ENCODE data around the gene ARMC5.
"Not testable (repeated sequence)": the region's sequence is repeated elsewhere in the genome, so short reads cannot be mapped to it uniquely, and the experiment has no call there.

Gene ARMC5

DNA sequence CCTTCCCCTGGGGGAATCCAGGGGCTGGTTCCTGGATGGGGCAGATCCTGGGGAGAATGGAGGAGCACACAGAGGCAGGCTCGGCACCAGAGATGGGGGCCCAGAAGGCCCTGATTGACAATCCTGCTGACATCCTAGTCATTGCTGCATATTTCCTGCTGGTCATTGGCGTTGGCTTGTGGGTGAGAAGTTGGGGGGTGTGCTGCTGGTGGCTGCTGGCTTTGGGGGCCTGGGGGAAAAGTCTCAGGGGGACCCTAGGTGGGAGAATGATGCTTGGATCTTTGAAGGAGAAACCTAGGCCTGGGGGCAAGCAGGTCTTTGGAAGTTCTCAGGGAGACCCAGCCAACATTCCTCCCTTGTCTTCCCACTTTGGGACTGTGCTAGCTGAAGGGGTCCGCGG is 23.8 kb downstream of the ARMC5 start, which contains the start of gene SLC5A2:
Gene SLC5A2, plus strand, starts transcription at position 43 of the 400 bp plus-strand sequence. Its CDS starts 14 bp downstream, at position 57.
- Histone ChIP-seq H3K27ac (no peak within 1 kb of the TSS), H3K4me3 (no peak within 1 kb of the TSS)
- TF ChIP-seq, protein P1, sequence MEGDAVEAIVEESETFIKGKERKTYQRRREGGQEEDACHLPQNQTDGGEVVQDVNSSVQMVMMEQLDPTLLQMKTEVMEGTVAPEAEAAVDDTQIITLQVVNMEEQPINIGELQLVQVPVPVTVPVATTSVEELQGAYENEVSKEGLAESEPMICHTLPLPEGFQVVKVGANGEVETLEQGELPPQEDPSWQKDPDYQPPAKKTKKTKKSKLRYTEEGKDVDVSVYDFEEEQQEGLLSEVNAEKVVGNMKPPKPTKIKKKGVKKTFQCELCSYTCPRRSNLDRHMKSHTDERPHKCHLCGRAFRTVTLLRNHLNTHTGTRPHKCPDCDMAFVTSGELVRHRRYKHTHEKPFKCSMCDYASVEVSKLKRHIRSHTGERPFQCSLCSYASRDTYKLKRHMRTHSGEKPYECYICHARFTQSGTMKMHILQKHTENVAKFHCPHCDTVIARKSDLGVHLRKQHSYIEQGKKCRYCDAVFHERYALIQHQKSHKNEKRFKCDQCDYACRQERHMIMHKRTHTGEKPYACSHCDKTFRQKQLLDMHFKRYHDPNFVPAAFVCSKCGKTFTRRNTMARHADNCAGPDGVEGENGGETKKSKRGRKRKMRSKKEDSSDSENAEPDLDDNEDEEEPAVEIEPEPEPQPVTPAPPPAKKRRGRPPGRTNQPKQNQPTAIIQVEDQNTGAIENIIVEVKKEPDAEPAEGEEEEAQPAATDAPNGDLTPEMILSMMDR (IDR thresholded peaks at IDR 0.05): no peak
- DNase-seq (ENCODE audit: low spot score): no peak

DNA sequence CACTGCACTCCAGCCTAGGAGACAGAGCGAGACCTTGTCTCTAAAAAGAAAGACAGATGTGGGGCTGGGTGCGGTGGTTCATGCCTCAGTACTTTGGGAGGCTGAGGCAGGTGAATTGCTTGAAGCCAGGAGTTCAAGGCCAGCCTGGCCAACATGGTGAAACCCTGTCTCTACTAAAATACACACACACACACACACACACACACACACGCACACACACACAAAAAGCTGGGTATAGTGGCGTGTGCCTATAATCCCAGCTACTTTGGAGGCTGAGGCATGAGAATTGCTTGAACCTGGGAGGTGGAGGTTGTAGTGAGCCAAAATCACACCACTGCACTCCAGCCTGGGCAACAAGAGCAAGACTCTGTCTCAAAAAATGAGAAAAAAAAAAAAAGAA is 24.7 kb downstream of the ARMC5 start:
- DNase-seq (ENCODE audit: low spot score); H3K4me3 ChIP-seq; H3K27ac ChIP-seq: not testable (repeated sequence)

DNA sequence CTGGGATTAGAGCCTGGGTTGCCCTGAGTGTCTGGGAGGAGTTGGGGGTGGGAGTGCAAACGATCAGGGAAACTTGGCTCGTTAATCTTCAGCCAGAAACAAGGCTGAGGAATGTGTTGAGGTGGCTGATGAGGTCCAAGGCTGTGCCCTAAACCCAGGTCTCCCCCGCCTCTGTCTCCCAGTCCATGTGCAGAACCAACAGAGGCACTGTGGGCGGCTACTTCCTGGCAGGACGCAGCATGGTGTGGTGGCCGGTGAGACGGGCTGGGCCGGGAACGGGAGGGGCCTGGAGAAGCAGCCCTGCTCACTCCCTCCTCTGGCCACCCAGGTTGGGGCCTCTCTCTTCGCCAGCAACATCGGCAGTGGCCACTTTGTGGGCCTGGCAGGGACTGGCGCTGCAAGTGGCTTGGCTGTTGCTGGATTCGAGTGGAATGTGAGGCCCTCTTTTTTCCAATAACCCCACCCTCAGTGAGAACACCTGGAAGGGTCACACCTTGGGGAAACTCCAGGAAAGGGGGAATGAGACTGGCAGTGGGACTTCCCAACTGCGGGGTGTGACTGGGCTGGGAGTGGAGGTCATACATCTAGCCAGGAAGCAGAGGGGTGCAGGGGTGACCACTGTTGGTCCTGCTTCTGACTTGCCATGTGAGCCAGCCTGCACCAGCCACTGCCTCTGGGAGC is 25.3 kb downstream of the ARMC5 start:
- no peak overlapping the region for H3K27ac ChIP-seq
- H3K4me3 ChIP-seq: no peak overlapping the region
- DNase-seq (ENCODE audit: low spot score): no peak
- TF ChIP-seq, protein P1 (IDR thresholded peaks at IDR 0.05): no peak

DNA sequence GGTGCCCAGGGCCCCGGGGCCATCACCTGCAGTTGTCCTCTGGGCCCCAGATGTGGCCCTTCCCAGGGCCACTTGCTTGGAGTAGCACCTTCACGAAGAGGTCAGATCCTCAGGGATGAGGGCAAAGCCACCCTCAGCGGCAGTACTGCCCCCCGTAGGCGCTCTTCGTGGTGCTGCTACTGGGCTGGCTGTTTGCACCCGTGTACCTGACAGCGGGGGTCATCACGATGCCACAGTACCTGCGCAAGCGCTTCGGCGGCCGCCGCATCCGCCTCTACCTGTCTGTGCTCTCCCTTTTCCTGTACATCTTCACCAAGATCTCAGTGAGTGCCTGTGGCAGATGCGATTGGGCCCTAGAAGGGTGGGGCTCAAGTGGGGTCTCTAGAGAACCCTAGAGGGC is 26.3 kb downstream of the ARMC5 start:
- TF ChIP-seq, protein P1 (IDR thresholded peaks at IDR 0.05): no peak
- Histone ChIP-seq H3K27ac (no peak overlapping the region), H3K4me3 (no peak overlapping the region)
- DNase-seq (ENCODE audit: low spot score): no peak

DNA sequence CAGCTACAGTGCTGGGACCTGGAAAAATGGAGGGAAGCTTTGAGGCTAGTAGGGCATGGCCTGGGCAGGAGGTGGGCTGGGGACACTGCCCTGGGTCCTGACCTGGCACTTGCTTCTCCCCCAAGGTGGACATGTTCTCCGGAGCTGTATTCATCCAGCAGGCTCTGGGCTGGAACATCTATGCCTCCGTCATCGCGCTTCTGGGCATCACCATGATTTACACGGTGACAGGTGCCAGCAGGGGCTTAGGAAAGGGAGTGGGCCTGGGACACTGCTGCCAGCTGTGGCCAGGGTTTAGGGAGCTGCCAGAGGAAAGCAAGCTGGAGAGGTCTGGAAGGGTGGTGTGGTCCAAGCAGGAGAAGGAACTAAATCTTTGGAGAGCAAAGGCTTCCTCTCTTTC is 26.7 kb downstream of the ARMC5 start:
- no peak for DNase-seq (ENCODE audit: low spot score)
- TF ChIP-seq, protein P1 (IDR thresholded peaks at IDR 0.05): no peak
- Histone ChIP-seq H3K27ac (no peak overlapping the region), H3K4me3 (no peak overlapping the region)

DNA sequence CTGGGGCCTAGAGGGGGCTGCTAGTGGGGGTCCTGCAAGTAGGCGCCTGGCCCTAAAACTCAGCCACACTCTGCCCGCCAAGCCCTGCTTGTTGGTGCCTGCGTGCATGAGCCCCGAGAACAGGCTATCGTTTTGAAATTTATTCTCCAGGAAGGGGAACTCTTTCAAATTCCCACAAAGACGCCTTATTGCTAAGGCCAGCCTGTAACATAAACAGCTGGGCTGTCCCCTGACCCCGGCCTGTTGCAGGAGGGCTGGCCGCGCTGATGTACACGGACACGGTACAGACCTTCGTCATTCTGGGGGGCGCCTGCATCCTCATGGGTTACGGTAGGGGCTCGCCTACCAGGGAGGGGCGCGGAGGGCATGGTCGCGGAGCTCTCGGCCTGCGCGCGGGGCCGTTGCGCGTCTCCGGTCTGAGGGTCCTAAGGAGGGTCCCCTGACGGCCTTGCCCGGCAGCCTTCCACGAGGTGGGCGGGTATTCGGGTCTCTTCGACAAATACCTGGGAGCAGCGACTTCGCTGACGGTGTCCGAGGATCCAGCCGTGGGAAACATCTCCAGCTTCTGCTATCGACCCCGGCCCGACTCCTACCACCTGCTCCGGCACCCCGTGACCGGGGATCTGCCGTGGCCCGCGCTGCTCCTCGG is 27.9 kb downstream of the ARMC5 start:
- no peak for DNase-seq (ENCODE audit: low spot score)
- Histone ChIP-seq H3K27ac (no peak overlapping the region), H3K4me3 (peak overlapping the region; percentile 81)
- TF ChIP-seq, protein P1 (IDR thresholded peaks at IDR 0.05): no peak

GRCh38 chr16:31487720-31488467 is 28.6 kb downstream of the ARMC5 start:
- Histone ChIP-seq H3K27ac (no peak overlapping the region), H3K4me3 (peak overlapping the region; percentile 81)
- DNase-seq (ENCODE audit: low spot score): no peak
- TF ChIP-seq, protein P1 (IDR thresholded peaks at IDR 0.05): no peak
